Tibial nerve (tissue), 4 donors: ENCODE measurements around the gene LGALS14.

Experiments
- EP300 ChIP-seq, 2 donors: sonication (generic); formaldehyde crosslinking; IDR thresholded peaks; one replicate each; pipeline ENCODE4 v1.6.1; 2017; ENCODE audit warnings: antibody characterized with exemption in 2 of 2, mild to moderate bottlenecking in 1 of 2
- POLR2A ChIP-seq, 2 donors: fragments of 450-650 bp; IDR thresholded peaks; one replicate each; pipeline ENCODE4 v1.6.1; 2017; ENCODE audit warnings: antibody characterized with exemption in 2 of 2, mild to moderate bottlenecking in 2 of 2, moderate library complexity in 2 of 2
- TF ChIP-seq, protein P1 (sequence below), 5 experiments: fragments of 200-600 bp in 3 of 5; fragments of 450-650 bp in 2 of 5; sonication (generic) in 3 of 5; IDR thresholded peaks; one replicate each; pipeline ENCODE4 v1.5.1; 2016 to 2019; ENCODE audit warnings: antibody characterized with exemption in 5 of 5, mild to moderate bottlenecking in 3 of 5, moderate library complexity in 2 of 5

DNA sequence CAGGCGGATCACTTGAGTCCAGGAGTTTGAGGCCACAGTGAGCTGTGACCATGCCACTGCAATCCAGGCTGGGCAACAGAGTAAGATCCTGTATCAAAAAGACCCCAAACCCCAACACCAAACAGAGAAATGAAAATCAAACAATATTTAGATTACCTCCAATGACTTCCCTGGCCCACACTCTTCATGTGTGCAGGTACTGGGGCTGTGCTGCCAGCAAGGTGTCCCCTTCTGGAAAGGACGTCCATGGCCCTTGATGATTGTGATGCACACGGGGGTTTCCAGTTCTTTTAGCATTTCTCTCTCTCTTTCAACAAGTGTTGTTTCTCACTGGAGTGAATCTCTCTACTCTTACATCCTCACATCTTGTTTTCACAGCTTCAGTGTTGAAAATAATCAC is 23.7 kb upstream of the LGALS14 start:
- TF ChIP-seq, protein P1, sequence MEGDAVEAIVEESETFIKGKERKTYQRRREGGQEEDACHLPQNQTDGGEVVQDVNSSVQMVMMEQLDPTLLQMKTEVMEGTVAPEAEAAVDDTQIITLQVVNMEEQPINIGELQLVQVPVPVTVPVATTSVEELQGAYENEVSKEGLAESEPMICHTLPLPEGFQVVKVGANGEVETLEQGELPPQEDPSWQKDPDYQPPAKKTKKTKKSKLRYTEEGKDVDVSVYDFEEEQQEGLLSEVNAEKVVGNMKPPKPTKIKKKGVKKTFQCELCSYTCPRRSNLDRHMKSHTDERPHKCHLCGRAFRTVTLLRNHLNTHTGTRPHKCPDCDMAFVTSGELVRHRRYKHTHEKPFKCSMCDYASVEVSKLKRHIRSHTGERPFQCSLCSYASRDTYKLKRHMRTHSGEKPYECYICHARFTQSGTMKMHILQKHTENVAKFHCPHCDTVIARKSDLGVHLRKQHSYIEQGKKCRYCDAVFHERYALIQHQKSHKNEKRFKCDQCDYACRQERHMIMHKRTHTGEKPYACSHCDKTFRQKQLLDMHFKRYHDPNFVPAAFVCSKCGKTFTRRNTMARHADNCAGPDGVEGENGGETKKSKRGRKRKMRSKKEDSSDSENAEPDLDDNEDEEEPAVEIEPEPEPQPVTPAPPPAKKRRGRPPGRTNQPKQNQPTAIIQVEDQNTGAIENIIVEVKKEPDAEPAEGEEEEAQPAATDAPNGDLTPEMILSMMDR (IDR thresholded peaks at IDR 0.05) = no peak
- TF ChIP-seq EP300 (IDR thresholded peaks at IDR 0.05) (no peak), POLR2A (IDR thresholded peaks at IDR 0.05) (no peak)
